Effector CD4-positive, alpha-beta T cell (primary cell): ENCODE results near the gene CCDC86.

Experiments used
- DNase-seq: peaks from one replicate; pipeline ENCODE4 v3.0.0-alpha.2; 2020

The CCDC86 gene

DNA sequence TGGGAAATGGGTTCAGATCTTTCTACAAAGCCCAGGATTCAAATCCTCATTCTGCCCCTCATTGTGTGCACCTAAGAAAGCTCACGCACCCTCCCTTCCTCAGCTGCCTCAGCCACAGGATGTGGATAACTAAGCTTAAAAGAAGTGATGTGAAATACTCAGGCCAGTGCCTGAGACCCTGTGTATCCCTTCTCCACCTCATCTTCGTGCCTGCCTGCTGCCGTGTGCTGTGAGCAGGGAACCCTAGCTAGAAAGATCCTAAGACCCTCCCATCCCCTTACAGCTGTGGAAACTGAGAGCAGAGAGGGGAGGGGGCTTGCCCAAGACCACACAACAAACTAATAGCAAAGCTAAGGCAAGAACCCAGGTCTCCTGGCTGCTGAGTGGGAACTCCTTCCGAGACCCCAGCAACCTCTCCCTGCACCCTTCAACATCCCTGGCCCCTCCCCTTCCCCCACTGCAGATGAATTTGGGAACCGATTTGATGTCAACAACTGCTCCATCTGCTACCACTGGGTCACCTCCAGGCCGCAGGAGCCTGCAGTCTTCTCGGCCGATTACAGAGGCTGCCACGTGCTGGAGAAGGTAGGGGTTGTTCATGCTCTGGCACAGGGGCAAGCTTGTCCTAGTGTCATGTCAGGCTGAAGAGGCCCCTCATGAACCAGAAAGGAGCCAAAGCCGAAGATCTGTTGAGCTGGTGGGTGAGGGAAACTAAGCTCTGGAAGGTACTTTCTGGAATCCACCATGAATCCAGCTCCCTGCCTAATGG is 27.0 kb downstream of the CCDC86 start:
- no peak for DNase-seq

DNA sequence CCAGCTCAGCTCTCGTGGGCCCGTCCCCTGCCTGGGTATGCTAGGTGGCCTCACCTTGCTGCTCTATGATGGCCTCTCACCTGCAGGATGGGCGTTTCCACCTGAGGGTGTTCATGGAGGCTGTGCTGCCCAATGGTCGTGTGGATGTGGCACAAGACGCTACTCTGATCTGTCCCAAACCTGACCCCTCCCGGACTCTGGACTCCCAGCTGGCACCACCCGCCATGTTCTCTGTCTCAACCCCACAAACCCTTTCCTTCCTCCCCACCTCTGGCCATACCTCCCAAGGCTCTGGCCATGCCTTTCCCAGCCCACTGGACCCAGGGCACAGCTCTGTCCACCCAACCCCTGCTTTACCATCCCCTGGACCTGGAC is 27.5 kb downstream of the CCDC86 start:
- DNase-seq: no peak

DNA sequence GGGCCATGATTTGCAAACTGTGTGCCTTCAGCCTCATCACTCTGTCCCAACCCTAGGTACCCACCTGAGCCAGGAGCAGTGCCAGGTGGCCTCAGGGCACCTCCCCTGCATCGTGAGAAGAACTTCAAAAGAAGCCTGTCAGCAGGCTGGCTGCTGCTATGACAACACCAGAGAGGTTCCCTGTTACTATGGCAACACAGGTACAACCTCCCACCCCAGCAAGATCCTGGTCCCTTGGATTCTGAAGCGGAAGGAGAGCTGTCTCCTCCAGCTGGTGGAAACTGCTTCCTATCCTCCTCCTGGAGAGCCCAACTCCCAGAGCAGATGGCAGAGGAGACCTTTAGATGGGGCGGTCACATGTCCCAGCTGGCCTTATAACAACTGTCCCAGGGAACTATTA is 28.4 kb downstream of the CCDC86 start:
- no peak for DNase-seq

DNA sequence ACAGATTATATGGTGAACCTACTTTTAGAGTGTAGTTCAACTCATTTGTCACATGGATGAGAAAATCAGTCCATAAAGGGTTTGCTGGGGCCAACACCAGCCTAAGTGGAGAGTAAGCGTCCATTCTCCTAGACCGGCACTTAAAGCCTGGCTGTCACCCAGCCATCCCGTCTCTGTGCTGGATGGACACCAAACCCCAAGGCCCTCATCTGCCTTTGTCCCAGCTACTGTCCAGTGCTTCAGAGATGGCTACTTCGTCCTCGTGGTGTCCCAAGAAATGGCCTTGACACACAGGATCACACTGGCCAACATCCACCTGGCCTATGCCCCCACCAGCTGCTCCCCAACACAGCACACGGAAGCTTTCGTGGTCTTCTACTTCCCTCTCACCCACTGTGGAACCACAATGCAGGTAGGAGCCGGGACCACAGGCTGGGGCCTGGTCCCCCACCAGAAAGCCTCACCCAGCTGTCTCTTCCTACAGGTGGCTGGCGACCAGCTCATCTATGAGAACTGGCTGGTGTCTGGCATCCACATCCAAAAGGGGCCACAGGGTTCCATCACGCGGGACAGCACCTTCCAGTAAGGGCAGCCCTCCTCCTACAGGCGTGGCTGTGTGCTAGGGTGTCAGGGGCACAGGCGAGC is 28.9 kb downstream of the CCDC86 start:
- DNase-seq: no peak

DNA sequence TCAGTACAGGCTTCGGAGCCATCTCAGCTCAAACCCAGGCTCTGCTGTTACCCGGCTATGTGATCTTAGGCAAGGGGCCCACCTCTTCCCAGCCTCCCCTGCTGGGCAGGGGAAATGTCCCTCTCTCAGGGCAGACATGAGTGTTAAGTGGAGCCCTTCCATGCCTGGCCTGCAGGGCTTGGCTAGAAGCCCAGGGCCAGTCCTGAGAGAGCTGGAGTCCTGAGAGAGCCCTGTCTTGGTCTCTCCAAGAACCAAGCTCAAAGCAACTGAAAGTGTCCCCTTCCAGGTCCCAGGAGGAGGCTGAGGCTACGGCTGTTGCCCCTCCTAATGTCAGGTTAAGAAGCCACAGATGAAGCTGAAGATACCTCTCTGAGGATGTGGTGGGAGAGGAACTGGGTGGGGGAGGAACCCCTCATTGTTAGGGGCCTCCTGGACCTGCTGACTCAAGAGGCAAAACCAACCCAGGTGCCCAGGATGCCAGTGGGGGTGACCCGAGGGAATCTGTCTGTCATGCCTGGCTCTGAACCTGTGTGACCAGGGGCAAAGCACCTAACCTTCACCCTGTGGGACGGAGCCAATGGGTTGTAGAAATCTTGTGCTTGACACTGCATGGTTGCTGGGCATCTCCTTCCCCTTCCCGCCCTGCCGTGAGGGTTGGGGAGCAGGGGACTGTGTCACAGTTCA is 29.6 kb downstream of the CCDC86 start:
- DNase-seq: no peak

DNA sequence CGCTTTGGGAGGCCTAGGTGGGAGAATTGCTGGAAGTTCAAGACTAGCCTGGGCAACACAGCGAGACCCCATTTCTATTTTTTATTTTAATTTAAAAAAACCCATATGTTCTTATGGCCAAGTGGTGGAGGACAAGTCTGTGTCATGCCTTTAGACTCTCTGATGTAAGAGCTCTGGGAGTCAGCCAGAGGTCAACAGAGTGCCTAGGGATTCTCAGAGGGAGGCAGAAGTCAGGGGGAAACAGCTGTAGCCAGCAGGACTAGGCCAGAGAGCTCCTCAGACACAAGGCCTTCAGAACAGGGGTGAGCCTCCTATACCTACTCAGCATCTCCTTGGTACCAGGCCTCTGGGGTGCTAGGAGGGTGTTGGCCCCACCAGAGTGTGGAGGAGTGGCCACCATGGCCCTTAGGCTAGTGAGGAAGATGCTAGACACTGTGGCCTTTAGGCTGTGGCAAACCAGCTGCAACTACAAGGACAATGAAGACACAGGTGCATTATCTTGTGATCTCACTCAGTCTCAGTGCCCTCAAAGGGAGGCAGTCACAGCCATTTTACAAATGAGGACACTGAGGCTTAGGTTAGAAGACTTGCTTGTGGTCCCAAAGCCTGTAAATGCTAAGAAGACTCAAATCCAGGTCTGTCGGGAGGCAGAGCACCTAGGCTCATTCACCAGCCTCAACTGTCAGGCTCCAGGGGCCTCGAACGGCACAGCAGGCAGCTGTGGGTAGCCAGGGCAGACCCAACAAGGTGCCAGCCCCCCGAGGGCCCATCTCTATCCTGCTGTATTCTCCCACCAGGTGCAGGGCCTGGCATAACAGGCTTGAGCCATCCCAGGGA is 30.4 kb downstream of the CCDC86 start:
- no peak for DNase-seq

DNA sequence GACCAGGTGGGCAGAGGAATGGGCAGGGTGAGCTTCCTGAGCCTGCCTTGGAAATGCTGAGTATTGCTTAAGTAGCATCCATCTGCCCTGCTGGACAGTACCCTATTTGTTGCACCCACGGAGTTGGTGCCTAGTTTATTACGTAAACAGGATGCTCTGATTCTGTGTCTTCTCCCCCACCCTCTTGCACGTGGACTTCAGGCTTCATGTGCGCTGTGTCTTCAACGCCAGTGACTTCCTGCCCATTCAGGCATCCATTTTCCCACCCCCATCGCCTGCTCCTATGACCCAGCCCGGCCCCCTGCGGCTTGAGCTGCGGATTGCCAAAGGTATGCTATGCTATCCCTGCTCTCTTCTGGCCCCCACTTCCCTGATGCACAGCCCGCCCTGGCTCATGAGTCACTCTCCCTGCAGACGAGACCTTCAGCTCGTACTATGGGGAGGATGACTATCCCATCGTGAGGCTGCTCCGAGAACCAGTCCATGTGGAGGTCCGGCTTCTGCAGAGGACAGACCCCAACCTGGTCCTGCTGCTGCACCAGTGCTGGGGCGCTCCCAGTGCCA is 31.1 kb downstream of the CCDC86 start:
- DNase-seq: no peak

DNA sequence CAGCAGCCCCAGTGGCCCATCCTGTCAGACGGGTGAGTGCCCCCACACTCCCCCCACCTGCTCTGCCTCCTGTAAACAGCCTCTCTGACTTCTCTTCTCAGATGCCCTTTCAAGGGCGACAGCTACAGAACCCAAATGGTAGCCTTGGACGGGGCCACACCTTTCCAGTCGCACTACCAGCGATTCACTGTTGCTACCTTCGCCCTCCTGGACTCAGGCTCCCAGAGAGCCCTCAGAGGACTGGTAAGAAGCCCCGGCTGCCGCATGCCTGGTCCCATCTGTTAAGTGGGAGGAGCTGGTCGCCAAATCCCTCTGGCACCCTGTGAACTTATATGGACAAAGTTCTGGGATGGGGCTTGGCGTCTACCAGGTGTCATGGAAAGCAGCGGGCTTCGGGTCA is 31.6 kb downstream of the CCDC86 start:
- no peak for DNase-seq

DNA sequence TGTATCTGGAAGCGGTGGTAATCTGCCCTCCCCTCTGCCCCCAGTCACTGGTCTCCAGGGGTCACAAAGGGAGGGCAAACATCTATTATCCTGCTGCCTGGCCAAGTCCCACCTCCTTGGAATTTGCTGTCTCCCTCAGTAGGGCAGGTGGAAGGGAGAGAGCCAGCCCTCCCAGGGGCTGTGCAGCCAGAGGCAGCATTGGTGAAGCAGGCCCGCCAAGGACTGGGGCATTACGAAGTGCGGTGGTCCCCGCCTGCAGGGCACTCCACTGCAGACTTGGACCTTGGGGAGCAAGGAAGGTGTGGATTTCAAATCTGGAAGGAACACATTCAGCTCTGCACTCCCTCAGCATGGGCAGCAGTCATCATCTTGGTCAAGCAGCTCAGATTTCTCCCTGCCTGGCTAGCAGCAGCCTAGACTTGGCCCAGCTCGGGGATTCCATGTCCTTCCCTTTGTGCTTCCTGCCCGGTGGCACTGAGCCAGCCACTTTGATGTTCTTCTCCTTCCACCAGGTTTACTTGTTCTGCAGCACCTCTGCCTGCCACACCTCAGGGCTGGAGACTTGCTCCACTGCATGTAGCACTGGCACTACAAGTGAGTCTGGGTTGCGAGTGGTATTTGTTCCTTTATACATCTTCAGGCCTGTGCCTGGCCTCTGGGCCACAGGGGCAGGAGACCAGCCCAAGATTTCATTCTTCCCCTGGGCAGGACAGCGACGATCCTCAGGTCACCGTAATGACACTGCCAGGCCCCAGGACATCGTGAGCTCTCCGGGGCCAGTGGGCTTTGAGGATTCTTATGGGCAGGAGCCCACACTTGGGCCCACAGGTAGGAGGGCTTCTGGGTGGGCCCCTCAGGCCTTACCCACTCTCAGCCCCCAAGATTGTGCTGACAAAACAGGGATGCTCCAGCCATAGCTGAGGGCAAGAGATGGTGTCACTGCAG is 32.8 kb downstream of the CCDC86 start:
- no peak for DNase-seq

DNA sequence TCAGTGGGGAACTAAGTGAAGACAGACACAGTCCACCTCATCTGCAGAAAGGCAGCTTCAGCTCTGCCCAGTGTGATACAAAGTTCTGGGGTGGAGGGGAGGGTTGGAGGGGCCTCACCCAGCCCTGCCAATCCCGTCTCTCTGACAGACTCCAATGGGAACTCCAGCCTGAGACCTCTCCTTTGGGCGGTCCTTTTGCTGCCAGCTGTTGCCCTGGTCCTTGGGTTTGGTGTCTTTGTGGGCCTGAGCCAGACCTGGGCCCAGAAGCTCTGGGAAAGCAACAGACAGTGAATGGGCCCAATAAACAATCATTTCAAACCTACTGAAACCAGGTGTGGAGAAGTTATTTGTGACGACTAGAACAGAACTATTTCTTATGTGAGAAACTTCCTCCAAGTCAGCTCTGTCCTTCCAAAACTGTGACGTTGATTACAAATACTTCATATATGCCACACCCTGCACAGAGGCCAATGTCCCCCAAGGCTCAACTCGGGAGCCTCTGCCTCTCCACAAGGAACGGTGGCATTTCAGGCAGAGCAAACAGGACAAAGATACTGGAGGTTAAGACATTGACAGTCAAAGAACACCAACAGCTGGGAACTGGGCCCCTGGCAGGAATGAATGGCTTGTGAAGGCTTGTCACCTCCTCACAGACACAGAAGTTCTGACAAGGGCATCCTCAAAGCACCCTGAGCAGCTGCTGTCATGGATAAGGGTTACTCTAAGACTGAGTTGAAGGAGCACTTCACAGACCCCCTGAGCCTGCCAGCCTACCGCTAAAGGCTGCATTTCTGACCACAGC is 33.7 kb downstream of the CCDC86 start:
- DNase-seq: no peak

DNA sequence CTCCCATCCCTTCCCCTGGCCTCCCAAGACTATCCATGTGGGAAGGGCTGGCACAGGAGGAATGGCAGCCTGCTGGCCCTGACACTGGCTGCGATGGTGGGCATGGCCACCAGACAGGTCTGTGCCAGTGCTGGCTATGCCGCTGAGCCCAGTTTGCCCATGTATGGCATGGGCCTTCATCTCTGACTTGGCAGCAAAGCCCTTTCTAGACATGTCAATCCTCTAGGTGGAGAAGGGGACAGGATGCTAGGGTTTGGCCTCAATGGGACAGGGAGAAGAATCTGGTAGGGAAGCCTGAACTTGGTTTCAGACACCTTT is 34.2 kb downstream of the CCDC86 start:
- no peak for DNase-seq

DNA sequence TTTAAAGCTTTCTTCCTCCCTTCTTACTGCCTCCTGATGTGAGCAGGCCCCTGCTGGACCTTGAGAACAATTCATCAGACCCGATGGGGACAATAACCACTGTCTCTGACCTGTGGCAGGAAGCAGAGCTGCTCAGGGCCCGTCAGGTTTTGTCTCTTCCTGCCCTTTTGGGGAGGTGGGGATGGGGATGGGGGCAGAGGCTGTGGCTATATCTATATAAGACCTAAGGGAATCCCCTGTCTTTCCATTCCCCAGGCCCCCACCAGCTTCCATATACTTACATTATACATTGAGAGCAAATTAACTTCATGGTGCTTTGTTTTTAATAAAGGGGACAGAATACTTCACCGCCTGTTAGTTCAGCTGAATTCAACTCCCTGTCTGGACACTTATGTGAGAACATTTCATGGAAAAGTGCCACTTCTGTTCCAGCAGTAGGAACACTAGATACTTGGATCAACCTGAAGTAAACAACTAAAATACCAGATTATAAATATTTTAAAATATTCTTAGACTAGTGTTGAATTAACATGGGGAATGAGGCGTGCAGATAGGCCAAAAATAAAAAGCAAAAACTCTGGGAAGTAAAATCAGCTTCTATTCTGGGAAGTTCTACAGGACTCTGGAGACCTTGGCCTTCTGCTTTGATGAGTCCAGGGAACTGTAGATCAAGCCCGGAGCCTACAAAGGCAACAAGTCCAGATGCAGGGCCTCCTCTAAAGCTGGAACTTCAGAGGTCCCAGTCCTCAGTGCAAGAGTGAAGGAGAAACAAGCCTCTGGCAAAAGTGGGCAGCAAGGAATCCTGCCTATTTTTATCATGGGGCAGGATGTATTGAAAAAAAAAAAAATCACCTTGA is 36.6 kb downstream of the CCDC86 start:
- no peak for DNase-seq

DNA sequence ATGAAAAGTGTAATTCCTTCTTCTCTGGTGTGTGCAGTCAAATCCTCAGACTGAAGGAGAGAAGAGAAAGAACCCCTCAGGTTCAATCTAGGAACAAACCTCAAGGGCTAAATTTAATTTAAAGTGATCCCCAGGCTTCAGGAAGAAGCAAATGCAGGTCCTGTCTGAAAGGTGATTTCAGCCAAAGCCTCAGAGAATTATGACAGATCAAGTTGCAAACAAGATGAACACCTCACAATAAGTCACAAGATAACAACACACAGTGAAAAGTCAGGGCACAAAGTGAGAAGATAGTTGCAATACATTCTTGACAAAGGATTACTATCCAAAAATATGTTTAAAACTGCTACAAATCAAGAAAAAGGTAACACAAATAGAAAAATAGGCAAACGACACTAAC is 37.2 kb downstream of the CCDC86 start:
- DNase-seq: no peak

DNA sequence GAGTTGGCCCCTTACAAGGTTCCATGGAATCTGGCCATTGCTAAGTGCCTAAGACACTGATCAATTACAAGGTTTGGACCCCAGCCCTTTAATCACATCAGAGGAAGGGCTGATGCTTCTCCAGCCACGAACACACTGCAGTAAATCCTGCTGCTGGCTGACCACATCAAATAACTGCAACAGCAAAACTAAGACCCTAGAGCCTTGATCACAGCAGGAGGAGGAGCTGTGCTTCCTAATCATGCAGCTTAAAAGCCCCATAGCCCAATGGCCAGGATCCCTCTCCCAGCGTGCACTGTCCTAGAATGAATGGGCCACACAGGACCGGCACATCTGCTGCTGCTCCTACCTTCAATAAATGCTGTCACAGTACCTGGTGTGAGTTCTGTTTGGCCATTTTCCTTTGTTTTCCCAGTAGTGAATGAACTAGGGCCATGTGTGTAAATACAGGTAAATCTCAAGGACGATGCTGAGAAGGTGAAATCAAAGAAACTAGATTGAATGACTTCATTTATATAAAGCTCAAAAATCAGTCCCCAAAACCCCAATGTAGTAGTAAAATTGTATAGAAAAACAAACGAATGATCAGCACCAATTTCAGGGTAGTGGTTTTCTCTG is 38.2 kb downstream of the CCDC86 start:
- DNase-seq: no peak

DNA sequence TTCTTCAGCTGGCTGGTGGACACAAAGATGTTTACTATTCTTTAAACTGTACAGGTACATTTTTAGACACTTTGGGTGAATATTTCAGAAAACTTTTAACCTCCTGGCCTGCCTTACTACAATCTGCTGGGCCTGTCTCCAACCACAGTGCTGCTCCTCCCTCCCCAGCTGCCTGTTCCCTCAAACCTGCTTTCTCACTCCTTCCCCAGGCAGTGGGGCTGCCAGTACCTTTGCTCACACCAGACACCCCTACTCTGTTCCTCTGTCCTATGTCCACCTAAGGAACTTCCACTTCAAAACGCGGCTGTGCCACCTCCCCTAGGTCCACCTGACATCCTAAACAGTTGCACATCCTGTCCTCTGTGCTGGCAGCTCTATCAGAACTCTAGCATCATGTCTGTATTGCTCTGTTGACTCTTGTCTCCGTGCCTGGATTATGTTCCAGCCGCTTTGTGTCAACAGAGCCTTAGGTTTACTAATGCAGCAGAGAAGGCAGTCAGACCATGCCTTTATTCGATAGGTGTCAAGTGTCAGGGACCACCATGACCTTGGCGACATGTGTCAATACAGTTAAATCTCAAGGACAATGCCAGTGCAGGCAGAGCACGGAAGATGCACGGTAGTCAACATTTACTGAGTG is 38.9 kb downstream of the CCDC86 start:
- DNase-seq: no peak

DNA sequence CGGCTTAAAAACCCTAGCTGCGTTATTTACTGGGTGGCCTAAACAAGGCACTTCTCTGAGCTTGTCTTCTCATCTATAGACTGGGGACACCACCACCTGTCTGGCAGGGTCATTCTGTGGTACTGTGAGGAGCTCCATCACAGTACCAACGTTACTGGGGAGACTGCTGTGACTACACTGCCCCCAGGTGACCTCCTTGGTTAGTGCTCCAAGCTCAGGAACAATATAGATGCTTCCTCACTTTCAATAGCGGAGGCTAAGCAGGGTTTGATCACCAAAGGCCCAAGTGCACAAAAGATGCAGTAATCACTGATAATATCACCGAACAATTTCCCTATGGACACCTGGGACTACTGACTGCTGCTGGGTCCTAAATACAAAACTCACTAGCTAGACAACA is 45.6 kb downstream of the CCDC86 start:
- DNase-seq: no peak

DNA sequence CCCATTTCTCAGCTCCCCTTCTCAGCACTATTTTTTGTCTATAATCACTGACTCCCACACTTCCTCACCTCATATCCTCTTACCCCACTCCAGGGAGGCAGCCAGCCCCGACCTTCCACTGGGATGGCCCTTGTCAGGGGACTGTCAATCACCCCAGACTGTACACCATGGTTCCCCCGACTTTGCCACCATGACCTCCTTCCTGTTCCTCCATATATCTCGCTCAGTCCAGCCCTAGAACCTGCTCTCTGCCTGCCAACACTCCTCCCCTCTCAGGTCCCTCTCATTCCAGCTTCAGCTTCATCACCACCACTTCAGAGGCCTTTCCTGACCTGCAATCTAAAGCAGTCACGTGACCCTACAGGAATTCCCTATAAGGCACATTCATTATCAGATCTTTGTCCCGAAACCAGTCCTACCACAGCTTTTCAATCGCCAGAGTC is 48.0 kb downstream of the CCDC86 start:
- no peak for DNase-seq

DNA sequence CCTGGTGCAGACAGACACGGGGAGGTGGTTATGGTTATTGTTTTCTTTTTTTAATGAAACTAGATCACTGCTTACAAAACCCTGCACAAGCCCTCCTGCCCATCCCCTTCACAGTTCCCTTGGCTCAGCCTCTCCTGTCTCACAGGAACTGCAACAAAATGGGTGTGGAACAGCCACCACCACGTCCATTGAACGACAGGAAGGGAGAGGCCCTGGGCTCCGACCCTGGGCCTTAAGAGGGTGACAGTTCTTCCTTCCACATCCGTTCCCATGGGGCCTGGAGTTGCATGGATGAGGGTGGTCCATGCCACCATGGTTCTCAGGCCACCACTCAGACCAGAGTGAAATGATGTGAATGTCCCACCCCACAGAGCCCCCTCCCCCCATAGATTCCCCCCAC is 48.8 kb downstream of the CCDC86 start:
- no peak for DNase-seq
